Inferior parietal cortex (tissue), 1 donor: Measurements from ENCODE around the gene ALCAM.

ENCODE experiments used
- DNase-seq: peaks from one replicate; pipeline ENCODE4 v3.0.0-alpha.2; 2016; ENCODE audit errors: extremely low spot score

The ALCAM gene

GRCh38 chr3:105366326-105367062 is at the start of gene ALCAM:
TSS of gene ALCAM (plus strand) at chr3:105366909.
- peak; percentile 88 for DNase-seq

GRCh38 chr3:105317841-105318240 is 48.9 kb upstream of the ALCAM start:
- DNase-seq: no peak

GRCh38 chr3:105322570-105323273 is 44.0 kb upstream of the ALCAM start:
- no peak for DNase-seq

GRCh38 chr3:105323274-105323599 is 43.5 kb upstream of the ALCAM start:
- DNase-seq: no peak

DNA sequence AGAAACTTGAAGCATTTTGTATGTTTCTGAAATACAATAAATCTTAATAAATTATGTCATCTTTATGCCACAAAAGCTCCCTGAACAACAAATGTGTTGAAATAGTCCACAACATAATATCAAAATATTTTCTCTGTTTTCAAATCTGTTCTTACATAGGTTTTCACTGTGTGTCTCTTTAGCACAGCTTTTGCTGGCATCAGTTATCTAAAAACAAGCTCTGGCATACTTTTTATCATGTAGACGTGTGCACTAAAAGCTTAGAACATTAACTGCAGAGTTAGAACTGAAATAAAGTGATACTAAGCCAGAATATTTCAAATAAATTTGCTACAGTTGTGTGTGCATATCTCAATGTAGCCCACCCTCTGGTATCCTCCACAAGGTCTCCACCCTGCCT is 41.8 kb upstream of the ALCAM start:
- no peak for DNase-seq

DNA sequence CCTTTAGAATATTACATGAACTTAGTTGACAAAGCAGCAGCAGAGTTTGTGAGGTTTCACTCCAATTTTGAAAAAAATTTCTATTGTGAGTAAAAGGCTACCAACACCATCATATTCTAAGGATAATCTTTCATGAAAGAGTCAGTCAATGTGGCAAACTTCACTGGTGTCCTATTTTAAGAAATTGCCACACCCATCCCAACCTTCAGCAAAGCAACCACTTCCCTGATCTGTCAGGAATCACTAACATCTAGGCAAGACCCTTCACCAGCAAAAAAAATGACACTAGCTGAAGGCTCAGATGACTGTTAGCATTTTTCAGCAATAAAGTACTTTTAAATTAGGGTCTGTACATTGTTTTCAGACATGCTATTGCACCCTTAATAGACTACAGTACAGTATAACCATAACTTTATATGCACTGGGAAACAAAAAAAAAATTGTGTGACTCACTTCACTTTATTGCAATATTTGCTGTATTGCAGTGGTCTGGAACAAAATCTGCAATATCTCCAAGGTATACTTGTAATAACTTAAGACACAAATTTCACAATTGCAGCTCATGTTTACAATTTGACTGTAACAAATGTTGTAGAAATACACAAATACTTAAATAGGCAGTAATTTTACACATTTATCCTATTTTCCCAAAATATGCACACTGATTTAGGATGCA is 38.9 kb upstream of the ALCAM start:
- DNase-seq: no peak

GRCh38 chr3:105328338-105328730 is 38.4 kb upstream of the ALCAM start:
- no peak for DNase-seq

DNA sequence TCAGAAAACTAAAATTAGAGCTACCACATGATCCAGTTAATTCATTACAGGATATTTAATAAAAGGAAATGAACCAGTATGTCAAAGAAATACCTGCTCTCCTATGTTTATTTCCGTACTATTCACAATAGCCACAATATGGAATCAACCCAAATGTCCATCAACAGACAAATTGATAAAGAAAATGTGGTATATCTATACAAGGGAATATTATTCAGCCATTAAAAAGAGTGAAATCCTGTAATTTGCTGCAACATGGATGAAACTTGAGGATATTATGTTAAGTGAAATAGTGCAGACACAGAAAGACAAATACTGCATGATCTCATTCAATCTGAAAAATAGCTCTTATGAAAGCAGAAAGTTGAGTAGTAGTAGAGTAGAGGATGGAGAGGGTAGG is 33.7 kb upstream of the ALCAM start:
- DNase-seq: no peak

- no peak for DNase-seq
Observed at GRCh38 chr3:105334138-105334882, 32.4 kb upstream of the ALCAM start.

DNA sequence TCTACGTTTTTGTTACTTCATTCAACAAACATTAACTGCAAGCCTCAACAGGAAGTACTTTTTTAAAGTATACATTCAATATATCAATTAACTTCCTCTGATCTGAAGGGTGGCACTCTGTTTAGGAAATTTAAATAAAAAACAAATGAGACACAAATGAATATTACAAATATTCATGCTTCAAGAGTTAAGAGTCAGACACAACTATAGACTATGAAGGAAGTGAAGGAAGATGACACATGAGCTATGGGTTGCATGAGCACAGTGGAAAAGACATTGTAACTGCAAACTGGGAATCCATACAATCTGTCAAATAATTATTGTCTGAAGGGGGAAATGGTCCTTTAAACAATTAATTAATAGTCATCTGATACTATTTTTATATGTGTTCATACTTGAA is 26.8 kb upstream of the ALCAM start:
- DNase-seq: no peak

DNA sequence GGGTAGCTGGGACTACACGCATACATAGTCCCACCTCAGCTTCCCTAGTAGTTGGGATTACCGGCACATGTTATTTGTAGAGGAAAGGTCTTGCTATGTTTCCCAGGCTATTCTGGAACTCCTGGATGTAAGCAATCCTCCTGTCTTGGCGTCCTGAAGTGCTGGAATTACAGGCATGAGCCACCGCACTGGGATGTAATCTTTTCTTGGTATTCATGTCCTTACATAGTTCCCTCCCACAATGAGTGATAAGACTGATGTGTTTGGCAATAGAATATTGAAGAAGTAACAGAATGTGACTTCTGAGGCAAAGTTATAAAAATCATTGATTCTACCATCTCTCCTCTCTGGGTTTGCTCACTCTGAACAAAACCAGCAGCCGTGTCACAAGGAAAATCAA is 22.7 kb upstream of the ALCAM start:
- DNase-seq: no peak

GRCh38 chr3:105345156-105345555 is 21.6 kb upstream of the ALCAM start:
- no peak for DNase-seq

- DNase-seq: no peak
Observed at GRCh38 chr3:105347625-105348302, 18.9 kb upstream of the ALCAM start.

DNA sequence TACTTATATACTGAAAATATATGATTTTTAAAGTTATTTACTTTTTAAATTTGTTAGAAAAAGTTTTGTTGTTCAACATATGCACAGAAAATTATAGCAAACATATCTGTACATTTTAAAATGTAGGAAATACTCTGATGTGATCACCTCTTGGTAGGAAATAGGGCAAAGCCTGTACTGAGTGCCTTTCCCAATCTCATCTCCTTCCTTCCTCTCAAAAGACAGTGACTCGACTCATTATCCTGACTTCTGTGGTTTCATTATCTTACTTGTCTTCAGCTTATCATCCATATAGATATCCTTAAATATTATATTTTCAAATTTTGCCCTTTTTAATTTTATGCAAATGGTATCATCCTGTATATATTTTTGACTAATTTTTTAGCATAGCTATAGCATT is 18.4 kb upstream of the ALCAM start:
- DNase-seq: no peak

DNA sequence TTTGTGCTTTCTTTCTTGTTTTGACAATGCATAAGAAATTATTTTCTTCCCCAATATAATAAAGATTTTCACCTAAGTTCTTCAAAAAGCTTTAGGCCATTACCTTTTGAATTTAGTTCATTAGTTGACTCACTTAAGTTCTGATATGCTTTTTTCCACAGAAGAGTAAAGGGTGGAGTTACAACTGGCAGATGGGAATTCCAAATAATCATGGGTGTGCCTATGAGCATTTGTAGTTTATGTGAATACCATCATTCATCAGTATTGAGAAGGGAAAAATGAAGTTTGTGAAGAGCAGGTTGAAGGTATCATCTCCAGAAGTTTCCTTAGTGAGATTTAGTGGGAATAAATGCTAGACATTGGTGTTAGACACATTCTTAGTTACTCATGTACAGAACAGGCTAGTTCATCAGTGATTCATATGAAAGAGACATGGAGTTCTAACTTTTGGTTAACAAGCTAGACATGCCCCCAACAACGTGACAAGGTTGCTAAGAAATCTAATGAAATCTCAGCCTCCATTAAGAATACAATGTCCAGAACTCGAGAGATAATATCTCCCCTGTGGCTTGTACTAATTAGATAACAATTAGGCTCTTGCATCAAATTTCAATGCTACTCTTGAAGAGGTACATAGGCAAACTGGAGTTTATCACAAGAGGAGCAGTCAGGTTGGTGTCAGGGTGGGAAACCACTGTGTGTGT is 16.9 kb upstream of the ALCAM start:
- DNase-seq: no peak

GRCh38 chr3:105351821-105352220 is 14.9 kb upstream of the ALCAM start:
- no peak for DNase-seq

- no peak for DNase-seq
Observed at GRCh38 chr3:105352976-105353375, 13.7 kb upstream of the ALCAM start.

GRCh38 chr3:105353485-105354161 is 13.1 kb upstream of the ALCAM start:
- DNase-seq: no peak

- DNase-seq: no peak
Observed at GRCh38 chr3:105354429-105354828, 12.3 kb upstream of the ALCAM start.

DNA sequence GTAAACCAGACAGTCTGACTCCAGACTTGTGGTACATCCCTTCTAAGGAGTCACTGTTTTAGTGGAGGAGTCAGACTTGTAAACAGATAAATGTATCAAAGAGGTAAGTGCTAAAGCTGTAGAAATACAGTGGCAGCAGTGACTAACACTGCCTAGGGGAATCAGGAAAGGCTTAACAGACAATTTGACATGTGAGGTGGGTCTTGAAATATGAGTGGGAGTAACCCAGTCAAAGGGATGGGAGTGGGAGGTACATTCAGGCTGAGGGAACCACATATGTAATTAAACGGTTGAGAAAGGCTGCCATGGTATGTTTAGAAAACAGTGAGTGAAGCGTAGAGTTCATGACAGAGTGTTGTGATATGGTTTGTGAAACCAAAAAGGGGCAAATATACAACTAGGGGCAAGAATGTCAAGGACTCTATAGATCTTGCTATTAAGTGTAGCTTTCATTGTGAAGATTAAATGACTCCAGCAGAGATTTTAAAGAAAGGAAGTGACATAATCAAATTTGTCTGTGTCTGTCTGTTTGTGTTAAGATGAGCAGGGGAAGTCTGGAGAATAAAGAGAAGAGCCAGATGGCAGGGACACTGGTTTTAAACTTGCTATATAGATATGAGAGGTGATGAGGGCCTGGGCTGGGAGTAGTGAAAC is 11.2 kb upstream of the ALCAM start:
- no peak for DNase-seq
